GM23338 (cell line): Measurements from ENCODE around the gene SPARC. TPM values are rescaled to one million over a fixed set of nuclear protein-coding genes. Genes with fewer than 3 reads are reported as not detected.

Experiments
- ATAC-seq: fragments of 200-7000 bp; cut with Tn5 transposase; 3 replicates; pipeline ENCODE4 v1.9.1; 2020
- DNase-seq: peaks from one replicate; pipeline ENCODE4 v3.0.0-alpha.2; 2015; ENCODE audit warnings: low spot score
- H2AFZ ChIP-seq: fragments of 200-600 bp; sonication (generic); 2 replicates; pipeline ENCODE4 v1.8.0; 2016; ENCODE audit warnings: antibody characterized with exemption, mild to moderate bottlenecking, moderate library complexity
- H3F3A ChIP-seq: fragments of 200-600 bp; sonication (generic); replicated peaks from 2 replicates; pipeline ENCODE4 v1.8.0; 2017; ENCODE audit warnings: antibody characterized with exemption, mixed run types, low read depth
- H3K27ac ChIP-seq: fragments of 200-600 bp; sonication (generic); 2 replicates; pipeline ENCODE4 v1.6.1; 2016; ENCODE audit warnings: low read depth
- H3K27me3 ChIP-seq: fragments of 200-600 bp; sonication (generic); 2 replicates; pipeline ENCODE4 v1.8.0; 2016; ENCODE audit warnings: mild to moderate bottlenecking, mixed run types, moderate library complexity; ENCODE audit not compliant: insufficient read depth
- H3K36me3 ChIP-seq: fragments of 200-600 bp; sonication (generic); 2 replicates; pipeline ENCODE4 v1.8.0; 2016; ENCODE audit warnings: mild to moderate bottlenecking; ENCODE audit not compliant: insufficient read depth
- H3K4me1 ChIP-seq: fragments of 200-600 bp; sonication (generic); 2 replicates; pipeline ENCODE4 v1.8.0; 2016; ENCODE audit warnings: mild to moderate bottlenecking, moderate library complexity; ENCODE audit not compliant: insufficient read depth
- H3K4me2 ChIP-seq: fragments of 200-600 bp; sonication (generic); 2 replicates; pipeline ENCODE4 v1.7.1; 2017; ENCODE audit warnings: mixed run types
- H3K4me3 ChIP-seq: fragments of 200-600 bp; sonication (generic); 2 replicates; pipeline ENCODE4 v1.6.1; 2016; ENCODE audit warnings: mixed run types
- H3K79me2 ChIP-seq: fragments of 200-600 bp; sonication (generic); replicated peaks from 2 replicates; pipeline ENCODE4 v1.8.0; 2017; ENCODE audit warnings: mild to moderate bottlenecking; ENCODE audit not compliant: insufficient read depth
- H3K9me2 ChIP-seq: fragments of 200-600 bp; sonication (generic); 2 replicates; pipeline ENCODE4 v1.8.0; 2017; ENCODE audit not compliant: insufficient read depth
- H4K20me1 ChIP-seq: fragments of 200-600 bp; sonication (generic); replicated peaks from 2 replicates; pipeline ENCODE4 v1.8.0; 2017; ENCODE audit warnings: mild to moderate bottlenecking; ENCODE audit not compliant: insufficient read depth
- H3K27ac Mint-ChIP-seq: 2 replicates; pipeline ENCODE4 v1.8.0; 2020; ENCODE audit warnings: inconsistent platforms, mild to moderate bottlenecking, moderate library complexity, mixed read lengths
- H3K27me3 Mint-ChIP-seq: 3 replicates; pipeline ENCODE4 v1.8.0; 2022; ENCODE audit warnings: low read depth, mild to moderate bottlenecking, moderate library complexity, mixed read lengths, inconsistent platforms; ENCODE audit not compliant: insufficient read depth, poor library complexity
- H3K36me3 Mint-ChIP-seq: 3 replicates; pipeline ENCODE4 v1.8.0; 2021; ENCODE audit warnings: low read depth, mild to moderate bottlenecking, inconsistent platforms, moderate library complexity, mixed read lengths
- H3K4me1 Mint-ChIP-seq: 3 replicates; pipeline ENCODE4 v1.8.0; 2020; ENCODE audit warnings: mild to moderate bottlenecking, inconsistent platforms, mixed read lengths
- H3K4me3 Mint-ChIP-seq: 3 replicates; pipeline ENCODE4 v1.8.0; 2021; ENCODE audit warnings: moderate library complexity, mild to moderate bottlenecking, inconsistent platforms, mixed read lengths
- H3K9me3 Mint-ChIP-seq: 3 replicates; pipeline ENCODE4 v1.8.0; 2020; ENCODE audit warnings: moderate library complexity, mild to moderate bottlenecking, inconsistent platforms, mixed read lengths
- CTCF ChIP-seq, 2 experiments: fragments of 200-600 bp in 1 of 2; sonication (generic) in 1 of 2; conservative IDR thresholded peaks; 2 replicates each; pipeline versions ENCODE4 v1.5.1 to v1.6.1; 2016 to 2017; ENCODE audit warnings: antibody characterized with exemption in 2 of 2, low read depth in 2 of 2, mild to moderate bottlenecking in 2 of 2, moderate library complexity in 1 of 2
- EZH2 ChIP-seq: fragments of 200-600 bp; sonication (generic); IDR thresholded peaks from one replicate; pipeline ENCODE4 v1.8.0; 2017; ENCODE audit warnings: antibody characterized with exemption, mild to moderate bottlenecking, low read depth; ENCODE audit not compliant: unreplicated experiment
- JUNB ChIP-seq: IDR thresholded peaks from one replicate; pipeline ENCODE4 v1.6.1; 2016; ENCODE audit warnings: antibody characterized with exemption; ENCODE audit not compliant: unreplicated experiment
- NANOG ChIP-seq: IDR thresholded peaks from 2 replicates; pipeline ENCODE4 v1.6.1; 2016; ENCODE audit warnings: antibody characterized with exemption, borderline replicate concordance
- POLR2AphosphoS5 ChIP-seq: IDR thresholded peaks from 2 replicates; pipeline ENCODE4 v1.6.1; 2016; ENCODE audit warnings: antibody characterized with exemption, low read depth
- STAT1 ChIP-seq: IDR thresholded peaks from one replicate; pipeline ENCODE4 v1.6.1; 2016; ENCODE audit warnings: antibody characterized with exemption; ENCODE audit not compliant: unreplicated experiment
- ZNF114 ChIP-seq: fragments of 250-450 bp; sonication (Bioruptor Pico); IDR thresholded peaks from 2 replicates; pipeline ENCODE4 v1.5.0; 2020; ENCODE audit warnings: mild to moderate bottlenecking, moderate library complexity
- ZNF331 ChIP-seq: fragments of 250-450 bp; sonication (Bioruptor Pico); IDR thresholded peaks from 2 replicates; pipeline ENCODE4 v1.5.0; 2020; ENCODE audit warnings: low read depth, mild to moderate bottlenecking, moderate library complexity
- polyA plus RNA-seq: library from polyadenylated mRNA; unstranded; fragments of >200 nt; fragmentation: Nextera tagmentation; extraction: Ambion mirVana; gene quantifications from 2 replicates; pipeline ENCODE4 v1.2.1, GENCODE V29; 2016
- total RNA-seq: library from RNA; depleted of rRNA; stranded (reverse); fragments of >200 nt; shearing (Covaris generic); gene quantifications from 2 replicates; pipeline ENCODE4 v1.2.3, GENCODE V29; 2014
- TF ChIP-seq, protein P1 (sequence below): IDR thresholded peaks from 2 replicates; pipeline ENCODE4 v1.6.1; 2016; ENCODE audit warnings: antibody characterized with exemption

The SPARC gene
- total and polyA plus RNA-seq, 2 experiments from 2014 or later: 218 to 225 TPM

DNA sequence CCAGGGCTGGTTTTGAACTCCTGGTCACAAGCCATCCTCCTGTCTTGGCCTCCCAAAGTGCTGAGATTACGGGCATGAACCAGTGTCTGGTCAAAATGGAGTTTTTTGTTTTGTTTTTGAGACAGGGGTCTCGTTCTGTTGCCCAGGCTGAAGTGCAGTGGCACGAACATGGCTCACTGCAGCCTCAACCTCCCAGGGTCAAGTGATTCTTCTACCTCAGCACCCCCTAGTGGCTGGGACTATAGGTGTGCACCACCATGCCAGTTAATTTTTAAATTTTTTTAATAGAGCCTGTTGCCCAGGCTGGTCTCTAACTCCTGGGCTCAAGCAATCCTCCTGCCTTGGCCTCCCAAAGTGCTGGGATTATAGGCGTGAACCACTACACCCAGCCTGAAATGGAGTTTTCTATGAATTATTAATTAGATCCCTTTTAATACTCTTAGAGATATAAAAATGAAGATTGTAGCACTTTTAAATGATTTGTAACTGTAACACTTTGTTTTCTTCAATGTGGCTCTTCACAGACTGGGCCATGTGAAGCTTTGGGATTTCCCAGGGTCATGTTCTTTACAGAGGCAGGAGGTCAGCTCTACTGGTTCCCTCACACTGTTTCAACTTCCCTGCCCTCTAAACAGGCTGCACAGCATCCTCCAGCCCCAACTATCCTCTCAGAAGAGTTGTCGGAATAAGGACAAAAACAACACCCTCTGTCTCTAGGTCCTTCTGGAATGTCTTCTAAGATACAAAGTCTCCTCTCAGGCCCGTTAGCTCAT lies 32.7 kb upstream of the SPARC start:
- DNase-seq: peak; percentile 70
- H3K4me1 ChIP-seq: peaks cover 14% of the 10 kb centered on the region

DNA sequence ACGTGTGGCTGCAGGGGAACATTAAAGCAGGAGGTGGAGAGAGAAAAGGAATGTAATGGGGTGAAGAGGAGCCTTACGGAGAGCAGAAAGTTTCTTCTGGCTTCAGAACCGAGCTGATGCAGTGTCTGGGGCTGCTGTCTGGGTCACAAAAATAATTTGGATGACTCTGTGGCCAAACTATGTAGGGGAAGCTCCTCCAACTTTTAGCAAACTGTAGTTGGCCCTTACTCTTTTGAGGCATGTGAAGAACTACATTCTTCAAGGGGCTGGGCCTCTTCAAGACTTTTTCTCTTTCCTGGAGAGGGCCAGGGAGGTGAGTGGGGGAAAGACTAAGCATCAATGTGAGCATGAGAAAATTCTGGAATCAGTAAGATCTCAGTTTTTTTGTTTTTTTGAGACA lies 31.9 kb upstream of the SPARC start:
- Histone ChIP-seq H3K79me2 (no peaks in the 10 kb centered on the region), H4K20me1 (no peaks in the 10 kb centered on the region), H2AFZ (peak overlapping the region; percentile 63), H3K27ac (no peak overlapping the region), H3K36me3 (no peaks in the 10 kb centered on the region), H3K4me1 (peaks cover 14% of the 10 kb centered on the region), H3K9me2 (peaks cover 3% of the 10 kb centered on the region; the same call in 1 of the 2 replicates), H3K4me3 (no peak overlapping the region), H3K4me2 (no peak overlapping the region), H3F3A (no peaks in the 10 kb centered on the region), H3K27me3 (no peaks in the 10 kb centered on the region)
- H3K4me3 Mint-ChIP-seq: no peak overlapping the region
- H3K4me1 Mint-ChIP-seq: peaks cover 11% of the 10 kb centered on the region
- H3K27ac Mint-ChIP-seq: no peak overlapping the region
- DNase-seq: no peak
- peaks cover 13% of the 10 kb centered on the region for H3K9me3 Mint-ChIP-seq
- no peak for ATAC-seq
- TF ChIP-seq ZNF331 (CRISPR knock-in tag): no peak
- TF ChIP-seq, protein P1, sequence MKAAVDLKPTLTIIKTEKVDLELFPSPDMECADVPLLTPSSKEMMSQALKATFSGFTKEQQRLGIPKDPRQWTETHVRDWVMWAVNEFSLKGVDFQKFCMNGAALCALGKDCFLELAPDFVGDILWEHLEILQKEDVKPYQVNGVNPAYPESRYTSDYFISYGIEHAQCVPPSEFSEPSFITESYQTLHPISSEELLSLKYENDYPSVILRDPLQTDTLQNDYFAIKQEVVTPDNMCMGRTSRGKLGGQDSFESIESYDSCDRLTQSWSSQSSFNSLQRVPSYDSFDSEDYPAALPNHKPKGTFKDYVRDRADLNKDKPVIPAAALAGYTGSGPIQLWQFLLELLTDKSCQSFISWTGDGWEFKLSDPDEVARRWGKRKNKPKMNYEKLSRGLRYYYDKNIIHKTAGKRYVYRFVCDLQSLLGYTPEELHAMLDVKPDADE: no peak
- TF ChIP-seq STAT1: no peak
- no peak for TF ChIP-seq ZNF114
- TF ChIP-seq CTCF (conservative IDR thresholded peaks at IDR 0.05; ENCODE audit: low read depth in 2 of 2): no peak
- no peak for TF ChIP-seq EZH2
- no peak for TF ChIP-seq NANOG
- TF ChIP-seq JUNB: no peak
- peaks cover 5% of the 10 kb centered on the region for H3K36me3 Mint-ChIP-seq
- H3K27me3 Mint-ChIP-seq: peaks cover 4% of the 10 kb centered on the region

More for the DNA sequence above, 32.7 kb upstream of the SPARC start:
- Histone ChIP-seq H3K79me2 (no peaks in the 10 kb centered on the region), H3K4me2 (no peak overlapping the region), H3K27ac (no peak overlapping the region), H3F3A (no peaks in the 10 kb centered on the region), H3K9me2 (peaks cover 3% of the 10 kb centered on the region; the same call in 1 of the 2 replicates), H3K4me3 (no peak overlapping the region), H4K20me1 (no peaks in the 10 kb centered on the region), H2AFZ (no peak overlapping the region), H3K36me3 (no peaks in the 10 kb centered on the region), H3K27me3 (no peaks in the 10 kb centered on the region)
- TF ChIP-seq CTCF (conservative IDR thresholded peaks at IDR 0.05; ENCODE audit: low read depth in 2 of 2) (peak; percentile 71 to 80), POLR2AphosphoS5 (no peak)
- Mint-ChIP-seq H3K36me3 (peaks cover 5% of the 10 kb centered on the region), H3K4me3 (no peak overlapping the region), H3K27me3 (peaks cover 4% of the 10 kb centered on the region), H3K9me3 (peaks cover 12% of the 10 kb centered on the region), H3K27ac (no peak overlapping the region), H3K4me1 (peaks cover 11% of the 10 kb centered on the region)
- peak; percentile 68 for ATAC-seq
